Ishikawa (cell line): ENCODE measurements around the gene CTXN3.

Experiments used
- CEBPB ChIP-seq: IDR thresholded peaks from 2 replicates; pipeline ENCODE4 v1.6.1; 2012
- CREB1 ChIP-seq: IDR thresholded peaks from 2 replicates; pipeline ENCODE4 v1.6.1; 2012; ENCODE audit warnings: low read depth
- EGR1 ChIP-seq: IDR thresholded peaks from 2 replicates; pipeline ENCODE4 v1.6.1; 2012
- EP300 ChIP-seq: IDR thresholded peaks from 2 replicates; pipeline ENCODE4 v1.6.1; 2012; ENCODE audit warnings: borderline replicate concordance
- MAX ChIP-seq: IDR thresholded peaks from 2 replicates; pipeline ENCODE4 v1.6.1; 2012
- NFIC ChIP-seq: IDR thresholded peaks from 2 replicates; pipeline ENCODE4 v1.6.1; 2012
- RAD21 ChIP-seq: IDR thresholded peaks from 2 replicates; pipeline ENCODE4 v1.6.1; 2012; ENCODE audit warnings: low read depth
- REST ChIP-seq: IDR thresholded peaks from 2 replicates; pipeline ENCODE4 v1.6.1; 2012; ENCODE audit warnings: low read depth, mild to moderate bottlenecking
- TAF1 ChIP-seq: IDR thresholded peaks from 2 replicates; pipeline ENCODE4 v1.6.1; 2012; ENCODE audit warnings: low read depth, mild to moderate bottlenecking
- TCF12 ChIP-seq: IDR thresholded peaks from 2 replicates; pipeline ENCODE4 v1.6.1; 2012; ENCODE audit warnings: low read depth
- TEAD4 ChIP-seq: IDR thresholded peaks from 2 replicates; pipeline ENCODE4 v1.6.1; 2012
- USF1 ChIP-seq: IDR thresholded peaks from 2 replicates; pipeline ENCODE4 v1.6.1; 2012
- YY1 ChIP-seq: IDR thresholded peaks from 2 replicates; pipeline ENCODE4 v1.6.1; 2012; ENCODE audit warnings: low read depth
- ZBTB7A ChIP-seq: IDR thresholded peaks from 2 replicates; pipeline ENCODE4 v1.6.1; 2012; ENCODE audit warnings: low read depth

CTXN3 gene

GRCh38 chr5:127634007-127634406, 14.9 kb upstream of the CTXN3 start:
- TF ChIP-seq REST (no peak), NFIC (no peak), MAX (no peak), CEBPB (no peak), CREB1 (no peak), EP300 (no peak), USF1 (no peak), RAD21 (no peak), TEAD4 (no peak), ZBTB7A (no peak), YY1 (no peak), EGR1 (no peak), TAF1 (no peak)

- TF ChIP-seq CEBPB (0 out of 2 replicates have a peak, but pooled peaks have one; percentile 24), TCF12 (no peak)
Observed at GRCh38 chr5:127639828-127640227, 9.1 kb upstream of the CTXN3 start.

- TF ChIP-seq CEBPB (no peak), TAF1 (no peak), MAX (no peak), EP300 (no peak), ZBTB7A (no peak), REST (no peak), NFIC (no peak), YY1 (no peak), TEAD4 (no peak)
Observed at GRCh38 chr5:127642949-127643348, 5.9 kb upstream of the CTXN3 start.

GRCh38 chr5:127643607-127644006, 5.3 kb upstream of the CTXN3 start:
- TF ChIP-seq NFIC (no peak), EGR1 (no peak), USF1 (no peak), TEAD4 (no peak), CREB1 (no peak), EP300 (no peak), RAD21 (no peak), ZBTB7A (no peak), YY1 (no peak), REST (no peak), TAF1 (no peak), CEBPB (no peak)

- no peak for TF ChIP-seq MAX
- no peak for TF ChIP-seq ZBTB7A
- no peak for TF ChIP-seq USF1
- no peak for TF ChIP-seq NFIC
- no peak for TF ChIP-seq CEBPB
- TF ChIP-seq TCF12: no peak
Observed at GRCh38 chr5:127645300-127645726, 3.6 kb upstream of the CTXN3 start.
